HG03196 (cell line): Measurements from ENCODE around the gene TTC7B.

Experiments
- ATAC-seq: cut with Tn5 transposase; IDR thresholded peaks from one replicate; pipeline ENCODE4 v1.9.1; 2021; ENCODE audit not compliant: unreplicated experiment

Gene TTC7B

DNA sequence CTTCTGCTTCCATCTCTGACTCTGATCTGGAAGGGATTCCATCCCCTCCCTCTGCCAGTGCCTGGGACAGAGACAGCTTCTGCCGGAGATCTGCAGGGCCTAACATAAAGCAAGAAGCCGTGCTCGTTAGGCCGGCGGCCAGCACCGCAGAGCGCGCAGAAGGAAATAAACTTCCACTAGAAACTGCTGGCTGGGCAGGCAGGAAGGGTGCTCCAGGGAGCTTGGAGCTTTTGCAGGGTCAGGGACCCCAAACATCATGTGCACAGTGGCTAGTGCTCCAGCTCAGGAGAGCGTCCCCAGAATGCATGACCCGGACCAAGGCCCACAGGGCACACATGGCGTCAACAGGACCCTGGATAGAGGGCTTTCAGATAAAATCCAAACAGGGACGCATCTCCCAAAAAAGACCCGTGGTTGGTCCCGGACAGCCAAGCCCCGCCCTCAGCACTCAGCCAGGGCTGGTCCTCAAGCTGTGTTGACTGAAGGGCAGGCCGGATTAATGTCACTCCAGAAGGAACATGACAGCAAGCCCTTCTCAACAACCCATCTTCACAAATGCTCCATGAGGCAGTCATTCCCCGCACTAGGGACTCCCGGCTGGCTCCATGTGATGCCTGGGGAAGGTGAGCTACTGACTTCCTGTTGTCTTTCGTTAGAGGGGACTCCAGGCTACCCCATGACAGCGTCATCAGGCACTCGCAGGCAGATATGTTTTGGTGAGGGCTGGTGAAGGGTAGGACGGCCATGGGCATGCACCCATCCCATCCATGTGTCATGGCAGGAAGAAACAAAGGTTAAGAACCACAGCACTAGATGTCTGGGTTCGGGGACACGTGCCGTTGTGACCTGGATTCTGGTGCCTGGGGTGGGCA is 297.9 kb downstream of the TTC7B start:
- no peak for ATAC-seq

DNA sequence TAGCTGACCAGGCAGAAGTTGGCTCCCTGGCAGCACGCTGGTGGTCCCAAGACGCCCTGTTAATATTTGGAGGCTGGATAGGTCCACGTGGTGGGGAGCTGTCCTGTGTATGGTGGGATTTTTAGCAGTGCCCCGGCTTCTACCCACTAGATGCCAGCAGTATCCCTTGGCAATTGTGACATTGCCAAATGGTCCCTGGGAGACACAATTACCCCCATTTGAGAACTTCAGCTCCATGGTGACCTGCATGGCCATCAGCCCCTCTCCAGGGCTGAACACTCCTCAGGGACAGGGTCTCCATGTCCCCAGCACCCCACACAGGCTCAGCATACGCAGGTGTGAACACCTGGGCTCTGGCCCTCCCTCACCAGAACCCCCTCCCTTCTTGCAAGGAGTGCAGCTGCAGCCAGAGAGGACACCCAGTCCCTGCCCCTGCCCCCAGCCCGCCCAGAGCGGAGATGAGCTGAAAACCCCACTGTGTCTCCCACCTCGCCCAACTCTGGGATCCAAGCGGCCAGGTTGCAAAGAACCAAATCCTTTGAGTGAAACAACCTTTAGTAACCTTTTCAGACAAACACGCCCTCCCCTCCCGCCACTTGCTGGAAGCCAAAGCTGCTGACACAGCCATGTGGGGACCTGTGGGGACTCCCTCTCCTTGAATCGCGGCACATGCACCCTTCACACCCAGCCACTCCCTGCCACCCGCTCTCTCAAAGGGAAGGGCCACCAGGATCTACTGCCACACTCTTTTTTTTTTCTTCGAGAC is 299.0 kb downstream of the TTC7B start:
- no peak for ATAC-seq

DNA sequence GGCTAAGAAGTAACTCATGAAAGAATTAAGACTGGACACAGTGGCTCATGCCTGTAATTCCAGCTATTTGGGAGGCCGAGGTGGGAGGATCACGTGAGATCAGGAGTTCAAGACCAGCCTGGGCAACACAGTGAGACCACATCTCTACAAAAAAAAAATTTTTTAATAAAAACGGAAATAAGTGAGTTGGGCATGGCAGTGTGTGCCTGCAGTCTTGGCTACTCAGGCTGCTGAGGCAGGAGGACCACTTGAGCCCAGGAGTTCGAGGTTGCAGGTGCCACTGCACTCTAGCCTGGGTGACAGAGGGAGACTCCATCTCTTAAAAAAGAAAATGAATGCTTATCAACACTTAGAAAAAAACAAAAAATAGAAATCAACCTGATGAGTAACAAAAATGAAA is 301.7 kb downstream of the TTC7B start:
- no peak for ATAC-seq

DNA sequence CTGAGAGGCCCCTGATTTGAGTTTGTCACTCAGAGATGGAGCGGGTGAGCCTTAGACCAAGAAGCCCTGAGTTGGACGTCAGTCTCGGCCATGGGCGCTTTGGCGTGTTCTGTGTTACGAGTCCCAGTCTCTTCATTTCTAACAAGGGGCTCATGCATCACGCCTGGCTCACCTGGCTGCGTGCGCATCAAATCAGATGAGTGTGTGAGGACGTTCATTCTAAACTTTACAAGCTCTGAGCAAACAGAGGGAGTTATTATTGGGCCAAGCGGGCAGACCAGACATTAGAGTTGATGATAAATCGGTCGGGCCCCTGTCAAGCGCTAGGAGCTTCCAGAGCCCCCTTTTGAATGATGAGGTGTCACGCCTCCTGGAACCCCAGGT is 302.2 kb downstream of the TTC7B start:
- no peak for ATAC-seq

DNA sequence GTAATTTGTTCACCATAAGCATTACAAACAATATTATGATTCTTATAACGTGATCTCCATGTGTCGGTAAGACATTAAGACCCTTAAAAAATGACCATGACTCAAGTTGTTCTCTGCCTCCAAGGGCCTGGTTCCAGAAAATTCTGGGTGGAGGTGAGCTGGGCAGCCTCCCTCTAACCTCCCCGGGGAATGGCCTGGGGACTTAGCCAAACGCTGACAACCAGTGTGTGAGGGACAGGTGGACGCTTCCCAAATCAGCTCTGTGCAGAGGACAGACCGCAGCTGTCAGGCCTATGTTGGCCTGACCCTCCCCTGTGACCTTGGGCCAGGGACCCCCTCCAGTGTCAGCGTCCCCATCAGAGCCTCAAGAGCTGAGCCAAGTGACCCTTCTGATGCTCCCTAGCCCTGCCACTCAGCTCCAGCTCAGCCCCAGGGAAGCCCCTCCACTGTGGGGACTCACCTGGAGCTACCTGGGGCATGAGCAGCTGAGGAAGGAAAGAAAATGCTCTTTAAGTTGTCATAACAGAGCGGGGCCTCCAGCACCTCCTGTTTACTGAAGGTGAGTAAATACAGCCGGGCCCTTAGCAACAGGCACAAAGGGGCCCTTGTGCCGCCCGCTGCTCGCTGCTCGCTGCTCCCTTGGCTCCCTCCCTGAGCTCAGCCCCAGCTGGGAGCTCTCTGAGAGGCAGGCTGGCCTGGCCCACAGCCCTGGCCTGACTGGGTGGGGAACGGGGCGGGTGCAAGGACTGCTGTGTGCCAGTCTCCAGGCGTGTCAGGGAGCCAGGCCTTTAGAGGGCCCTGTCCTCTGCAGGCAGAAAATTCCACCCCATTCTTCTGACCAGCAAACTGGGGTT is 302.8 kb downstream of the TTC7B start:
- ATAC-seq, result no peak

DNA sequence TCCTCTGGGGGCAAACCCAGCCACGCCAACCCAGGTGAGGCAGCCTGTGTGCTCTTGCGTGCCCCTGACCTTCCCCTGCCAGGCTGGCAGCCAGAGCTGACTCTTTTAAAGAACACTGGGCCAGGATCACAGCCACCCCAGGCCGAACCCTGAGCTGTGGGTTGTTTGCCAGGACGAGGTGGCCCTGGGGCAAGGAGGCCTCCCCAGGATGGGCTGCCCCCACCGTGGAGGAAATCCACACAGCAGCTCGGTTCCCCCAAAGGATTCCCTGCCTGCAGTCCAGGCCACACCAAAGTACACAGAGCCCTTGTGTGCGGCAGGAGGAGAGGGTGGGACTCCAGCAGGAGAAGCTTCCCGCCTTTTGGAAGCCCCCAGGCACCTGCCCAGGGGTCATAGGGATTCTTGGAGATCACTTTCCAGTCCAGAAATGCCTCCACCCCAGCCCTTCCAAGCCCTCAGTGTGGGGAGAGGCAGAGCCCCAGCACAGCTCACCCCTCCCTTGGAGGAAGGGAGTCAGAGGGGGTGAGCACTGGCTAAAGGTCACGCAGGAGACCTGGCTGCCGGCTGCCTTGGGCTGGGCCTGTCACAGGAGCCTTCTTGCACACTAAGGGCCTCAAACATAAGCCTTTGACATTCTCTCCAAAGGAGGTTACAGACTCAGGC is 303.8 kb downstream of the TTC7B start:
- ATAC-seq, result no peak

DNA sequence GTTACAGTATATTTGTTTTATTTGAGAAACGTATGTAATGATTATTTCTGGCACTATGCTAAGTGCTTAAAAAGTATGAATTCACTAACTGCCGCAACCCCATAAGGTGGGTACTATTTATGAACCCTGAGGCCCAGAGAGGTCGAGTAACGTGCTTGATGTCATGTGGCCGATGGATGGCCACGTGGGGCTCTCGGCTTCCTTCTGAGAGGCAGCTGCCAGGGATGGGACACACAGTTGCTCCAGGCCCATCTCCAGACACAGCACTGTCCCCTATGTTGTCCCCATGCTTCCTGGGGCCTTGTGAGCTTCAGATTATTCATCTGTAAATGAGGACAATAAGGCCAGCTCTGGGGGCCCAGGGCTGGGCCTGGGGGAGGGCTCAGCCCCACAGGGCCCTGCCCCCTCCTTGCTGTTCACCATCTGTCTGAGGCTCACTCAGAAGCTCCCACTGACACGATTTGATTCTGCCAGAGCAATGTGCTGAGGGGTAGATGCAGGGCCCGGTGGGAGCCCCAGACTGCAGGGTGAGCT is 304.4 kb downstream of the TTC7B start:
- no peak for ATAC-seq

DNA sequence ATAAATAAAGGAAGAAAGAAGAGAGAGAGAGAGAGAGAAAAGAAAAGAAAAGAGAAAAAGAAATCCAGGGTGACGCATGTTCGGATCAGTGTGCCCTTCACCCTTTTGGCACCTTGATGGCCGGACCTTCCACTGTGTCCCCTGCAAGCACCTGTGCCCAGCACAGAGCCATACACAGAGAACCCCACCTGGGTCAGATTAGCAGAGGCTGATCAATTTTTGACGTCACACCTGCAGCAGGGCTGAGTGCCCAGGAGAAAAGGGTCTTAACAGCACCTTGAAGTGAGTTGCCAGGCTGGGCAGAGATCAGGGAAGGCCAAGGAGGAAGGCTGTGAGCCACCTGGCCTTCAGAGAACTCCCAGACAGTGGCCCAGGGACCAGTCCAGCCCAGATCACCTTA is 305.0 kb downstream of the TTC7B start:
- no peak for ATAC-seq

DNA sequence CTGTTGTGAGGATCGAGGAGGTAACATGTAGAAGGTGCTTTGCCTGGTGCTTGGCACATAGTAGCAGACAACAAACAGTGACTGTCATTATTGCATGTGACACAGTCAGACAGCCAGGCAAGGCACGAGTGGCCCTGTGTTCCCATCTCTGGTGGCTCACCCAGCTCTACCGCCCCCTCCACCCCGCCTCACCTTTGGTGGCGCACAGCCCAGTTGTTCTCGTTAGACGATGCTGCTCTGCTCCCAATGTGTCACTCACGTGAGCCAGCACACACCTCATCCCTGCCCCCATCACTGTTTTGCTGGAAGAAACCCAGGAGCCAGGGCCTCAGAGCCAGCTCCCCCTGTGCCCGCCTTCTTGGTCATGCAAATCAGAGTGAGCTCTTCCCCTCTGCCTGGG is 306.1 kb downstream of the TTC7B start:
- ATAC-seq, result no peak

DNA sequence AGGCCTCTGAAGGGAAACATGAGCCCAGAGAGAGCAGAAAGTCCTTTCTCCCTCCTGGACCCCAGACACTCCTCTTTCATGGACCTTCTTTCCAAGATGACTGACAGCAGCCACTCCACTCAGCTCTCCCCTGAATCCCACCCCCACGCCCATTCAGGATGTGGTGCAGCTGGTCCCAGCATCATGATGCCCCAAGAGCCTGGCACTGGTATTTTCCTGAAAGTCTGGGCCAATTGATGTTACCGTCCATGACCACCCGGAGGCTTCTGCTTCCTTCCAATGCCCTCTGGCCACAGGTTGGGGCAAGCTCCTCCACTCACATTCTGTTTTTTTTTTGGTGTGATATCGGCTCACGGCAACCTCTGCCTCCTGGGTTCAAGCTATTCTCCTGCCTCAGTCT is 306.8 kb downstream of the TTC7B start:
- no peak for ATAC-seq

DNA sequence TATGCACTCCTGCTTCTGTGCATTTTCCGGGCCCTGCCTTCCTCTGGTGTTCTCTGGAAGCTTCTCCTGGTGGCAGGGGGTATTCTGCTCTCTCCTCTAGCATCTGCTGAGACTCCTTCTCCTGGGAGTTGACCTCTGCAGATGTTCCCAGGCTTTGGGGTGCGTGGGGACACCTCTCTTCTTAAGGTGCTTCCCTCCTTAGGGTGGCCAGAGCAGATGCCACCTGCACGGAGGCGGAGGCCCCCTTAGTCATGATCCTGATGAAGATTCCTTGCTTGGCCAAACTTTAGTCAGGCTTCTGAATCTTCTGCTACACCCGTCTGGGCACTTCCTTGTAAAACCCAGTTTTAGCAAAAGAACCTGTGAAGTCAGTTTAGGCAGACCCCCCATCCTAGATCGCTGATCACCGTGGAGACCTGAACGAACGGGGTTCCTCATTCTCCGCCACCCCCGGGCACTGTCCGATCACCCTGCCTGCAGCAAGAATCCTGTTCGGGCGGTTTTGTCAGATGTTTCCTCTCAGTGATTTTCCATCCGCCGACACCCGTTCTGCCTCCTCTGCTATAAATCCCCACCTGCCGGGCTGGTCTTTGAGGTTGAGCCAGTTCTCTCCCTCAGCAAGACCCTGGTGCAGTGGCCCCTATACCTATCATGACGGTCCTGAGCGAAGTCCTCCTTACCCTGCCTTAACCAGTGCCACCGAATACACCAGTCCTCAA is 307.5 kb downstream of the TTC7B start:
- ATAC-seq, result no peak

DNA sequence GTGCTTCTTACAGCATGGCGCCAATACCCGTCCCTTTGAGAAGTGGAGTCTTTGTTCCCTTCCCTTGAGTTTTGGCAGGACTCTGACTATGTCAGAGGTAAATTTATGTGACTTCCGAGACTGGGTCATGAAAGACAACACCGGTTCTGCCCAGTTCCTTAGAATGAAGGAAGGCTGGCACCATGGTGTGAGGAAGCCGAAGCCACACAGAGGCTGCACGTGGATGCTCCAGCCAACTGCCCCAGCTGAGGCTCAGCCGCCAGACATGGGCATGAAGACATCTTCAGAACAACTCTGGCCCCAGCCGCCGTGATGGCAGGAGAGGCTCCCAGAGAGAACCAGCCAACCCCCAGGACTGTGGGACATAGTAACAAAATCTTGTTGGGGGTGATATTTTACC is 308.2 kb downstream of the TTC7B start:
- no peak for ATAC-seq

DNA sequence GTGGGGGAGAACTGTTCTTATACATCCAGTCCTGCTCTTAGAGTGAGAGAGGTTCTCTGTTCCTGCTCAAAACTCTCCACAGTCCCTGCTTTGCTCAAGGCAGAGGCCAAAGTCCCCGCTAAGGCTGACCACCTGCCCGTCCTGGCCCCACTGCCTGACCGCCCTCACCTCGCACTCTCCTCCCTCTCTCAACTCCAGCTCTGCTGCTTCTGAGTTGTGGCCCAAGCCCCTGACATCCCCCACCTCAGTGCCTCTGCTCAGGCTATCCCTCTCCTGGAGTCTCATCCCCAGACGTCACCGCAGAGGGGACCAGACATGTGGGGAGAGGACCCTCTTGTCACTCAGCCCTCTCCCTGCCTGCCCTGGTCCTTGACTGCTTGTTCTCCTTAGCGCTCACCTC is 308.8 kb downstream of the TTC7B start:
- ATAC-seq, result no peak

DNA sequence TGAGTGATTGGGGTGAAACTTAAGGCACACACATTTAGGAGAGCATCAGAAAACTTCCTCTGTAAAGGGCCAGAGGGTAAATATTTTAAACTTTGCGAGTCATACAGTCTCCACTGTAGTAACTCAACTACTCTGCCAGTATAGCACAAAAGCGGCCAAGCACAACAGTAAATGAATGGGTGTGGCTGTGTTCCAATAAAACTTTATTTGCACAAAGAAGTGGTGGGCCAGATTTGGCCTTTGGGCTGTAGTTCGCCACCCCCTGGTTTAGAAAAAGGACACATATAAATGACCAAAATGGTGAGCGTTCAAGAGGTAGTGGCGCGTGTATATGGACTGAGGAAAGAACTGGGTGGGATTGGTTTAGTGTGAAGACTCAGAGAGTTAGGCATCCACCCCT is 309.5 kb downstream of the TTC7B start:
- no peak for ATAC-seq

DNA sequence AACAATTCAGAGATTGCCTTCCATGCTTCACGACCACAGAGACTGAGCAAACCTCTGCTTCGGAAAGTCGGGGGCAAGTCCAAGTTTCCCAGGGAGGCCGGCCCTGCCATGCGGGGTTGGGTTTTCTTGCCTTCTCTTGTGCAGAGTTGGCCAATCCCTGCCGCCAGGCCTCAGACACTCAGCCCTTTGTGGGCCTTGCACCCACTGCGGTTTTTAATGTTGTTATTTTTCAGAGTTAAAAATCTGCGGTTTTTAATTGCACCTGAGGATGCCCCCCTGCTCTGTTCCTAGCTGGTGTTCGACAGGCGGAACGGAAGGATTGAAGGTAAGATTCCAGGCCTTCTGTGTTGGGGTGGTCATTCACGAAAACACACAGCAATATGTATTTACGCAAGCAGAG is 310.7 kb downstream of the TTC7B start:
- no peak for ATAC-seq

DNA sequence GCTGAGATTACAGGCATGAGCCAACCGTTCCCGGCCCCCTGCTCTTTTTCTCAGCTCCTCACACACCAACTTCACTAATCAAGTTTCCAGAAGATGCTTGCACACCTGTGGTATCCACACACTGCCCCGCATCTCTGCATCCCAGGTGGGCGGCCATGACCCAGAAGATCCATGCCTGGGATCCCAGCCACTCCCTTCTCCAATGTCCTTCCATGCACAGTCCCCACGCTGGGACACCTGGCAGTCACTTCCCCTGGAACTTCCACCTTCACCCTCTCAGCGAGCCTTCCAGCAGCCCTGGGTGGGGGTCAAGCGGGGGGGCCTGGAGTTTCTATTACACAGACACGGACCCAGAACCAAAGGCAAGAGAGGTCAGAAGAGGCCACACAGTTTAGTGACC is 311.6 kb downstream of the TTC7B start:
- no peak for ATAC-seq

DNA sequence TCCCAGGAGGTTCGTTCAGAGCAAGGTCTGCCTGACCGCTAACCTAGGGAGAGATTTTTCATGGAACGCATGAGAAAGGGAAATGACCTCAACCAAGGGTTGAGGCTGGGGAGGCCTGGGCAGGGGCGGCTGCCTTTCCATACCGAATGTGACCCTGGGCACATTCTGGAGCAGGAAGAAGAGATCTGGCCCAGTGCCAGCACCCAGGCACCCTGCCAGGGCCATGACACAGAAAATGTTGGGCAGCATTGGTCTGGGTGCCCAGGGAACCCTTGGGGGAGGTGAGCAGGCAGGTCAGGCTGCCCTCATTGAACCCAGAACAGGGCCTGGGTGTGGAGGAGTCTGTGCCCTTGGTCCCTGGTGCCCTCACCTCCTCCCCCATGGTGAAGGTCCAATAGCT is 312.6 kb downstream of the TTC7B start:
- ATAC-seq, result no peak

DNA sequence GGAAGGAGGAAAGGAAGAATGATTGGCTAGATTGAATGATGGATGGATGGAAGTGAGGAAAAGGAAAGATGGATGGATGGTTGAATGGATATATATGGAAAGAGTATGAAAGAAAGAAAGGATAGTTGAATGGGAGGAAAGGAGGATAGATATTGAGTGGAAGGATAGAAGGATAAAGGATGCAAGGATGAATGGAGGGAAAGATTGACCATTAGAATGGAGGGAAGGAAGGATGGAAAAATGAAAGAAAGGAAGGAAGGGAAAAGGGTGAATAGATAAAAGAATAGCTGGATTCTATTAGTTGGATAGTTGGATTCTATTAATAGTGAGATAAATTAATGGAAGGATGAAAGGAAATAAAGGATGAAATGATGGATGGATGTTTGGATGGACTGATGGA is 313.5 kb downstream of the TTC7B start:
- ATAC-seq, result no peak

DNA sequence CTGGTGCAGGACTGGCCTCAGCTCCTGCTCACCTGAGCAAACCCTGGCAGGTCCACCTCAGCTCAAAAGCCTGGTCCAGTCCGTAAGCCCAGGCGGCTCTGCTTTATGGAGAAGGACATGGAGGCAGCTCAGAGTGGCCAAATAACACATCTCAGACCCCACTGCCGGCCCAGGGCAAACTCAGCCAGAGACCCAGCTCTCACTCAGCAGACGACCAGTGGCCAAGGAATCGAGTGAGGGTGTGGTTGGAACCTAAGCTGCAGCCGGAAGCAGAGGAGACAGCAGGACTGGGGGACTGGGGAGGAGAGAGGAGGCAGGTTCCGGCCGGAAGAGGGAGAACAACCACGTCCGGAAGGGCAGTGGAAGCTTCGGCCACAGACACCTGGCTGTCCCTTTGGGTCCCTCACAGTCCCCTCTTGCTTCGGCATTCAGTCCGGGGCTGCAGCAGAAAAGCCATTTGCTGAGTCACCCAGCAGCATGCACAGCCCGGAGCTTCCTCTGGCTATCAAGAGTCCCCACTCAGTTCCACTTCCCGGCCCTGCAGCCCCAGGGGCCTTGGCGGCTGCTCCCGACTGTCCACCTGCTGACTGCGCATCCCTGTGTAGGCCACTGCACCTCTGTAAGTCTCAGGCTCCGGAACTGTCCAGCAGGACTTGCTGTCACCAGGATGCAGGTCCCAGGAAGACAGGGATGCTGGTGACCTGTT is 315.4 kb downstream of the TTC7B start:
- ATAC-seq, result no peak
